ENCODE results near the gene LCP1.
"Not testable (repeated sequence)": the region's sequence is repeated elsewhere in the genome, so short reads cannot be mapped to it uniquely, and the experiment has no call there.

Gene LCP1

DNA sequence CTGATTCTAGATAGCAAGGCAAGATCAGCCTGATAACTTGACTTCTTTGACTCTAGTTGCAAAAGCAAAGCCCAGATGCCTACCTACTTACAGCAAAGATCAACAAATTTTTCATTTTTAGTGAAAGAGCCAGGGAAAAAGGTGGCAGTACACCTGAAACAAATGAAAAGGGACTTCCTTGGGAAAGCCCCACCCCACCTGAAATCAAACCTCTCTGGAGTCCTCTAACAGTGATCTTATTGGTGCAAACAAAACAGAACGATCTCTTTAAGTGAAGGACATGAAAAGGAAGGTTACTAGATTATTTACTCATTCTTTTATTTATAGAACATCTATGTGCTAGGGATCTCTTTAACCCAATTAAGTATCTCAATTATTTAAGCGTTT is 507 bp upstream of the LCP1 start:
- DNase-seq (ENCODE audit: low spot score): no peak

DNA sequence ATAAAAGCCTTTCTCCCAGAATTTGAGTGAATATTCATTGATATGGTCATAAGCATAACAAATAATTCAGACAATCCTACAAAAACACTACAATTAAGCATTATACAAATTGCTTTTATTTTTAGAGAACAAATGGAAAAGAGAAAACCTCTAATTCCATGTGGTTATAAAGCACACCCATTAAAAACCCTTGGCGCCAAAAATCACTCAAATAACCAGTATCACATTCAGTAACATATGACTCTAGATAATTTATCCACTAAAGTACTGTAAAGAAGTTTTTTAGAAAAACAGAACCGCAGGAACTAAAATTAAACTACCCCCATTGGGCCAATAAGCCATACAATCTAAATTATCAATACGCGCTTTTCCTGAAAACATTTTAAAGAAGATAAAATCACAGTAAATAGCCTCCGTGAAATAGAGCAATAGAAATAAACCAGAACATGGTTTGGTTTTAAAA is 569 bp downstream of the LCP1 start:
- no peak for DNase-seq (ENCODE audit: low spot score)

DNA sequence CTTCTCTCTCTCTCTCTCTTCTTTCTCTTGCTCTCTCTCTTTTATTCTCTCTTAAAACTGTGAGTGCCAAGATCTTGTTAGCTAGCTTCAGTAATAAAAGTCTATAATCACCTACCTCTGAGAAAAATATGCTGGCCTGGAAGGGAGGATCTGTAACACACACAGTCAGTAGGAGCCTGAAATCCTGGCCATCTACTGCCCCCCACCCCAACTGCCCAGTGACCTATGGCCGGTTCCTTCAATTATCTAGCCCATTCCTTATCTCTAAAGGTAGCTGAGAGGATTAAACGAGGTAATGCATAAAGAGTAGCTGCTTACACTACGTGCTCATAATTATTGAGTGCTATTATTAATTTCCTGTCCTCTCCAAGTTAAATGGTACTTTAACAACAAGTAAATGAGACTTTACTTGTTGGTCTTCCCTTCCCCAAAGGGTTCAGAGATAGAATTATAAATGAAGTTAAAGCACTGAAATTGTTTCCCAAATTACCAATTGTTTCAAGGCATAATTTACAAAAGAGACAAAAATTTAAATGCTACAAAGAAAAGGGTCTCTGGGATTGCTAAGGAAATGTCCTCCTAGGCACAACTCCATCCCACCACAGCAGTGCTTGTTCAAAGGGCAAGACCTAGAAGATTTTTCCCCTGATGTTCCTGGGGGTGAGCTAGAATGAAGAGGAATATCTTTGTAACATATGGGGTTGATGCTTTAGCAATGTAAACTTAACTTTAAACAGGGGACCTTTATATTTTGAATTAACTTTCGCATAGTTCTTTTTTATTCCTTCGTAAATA is 1.8 kb downstream of the LCP1 start:
- no peak for DNase-seq (ENCODE audit: low spot score)

DNA sequence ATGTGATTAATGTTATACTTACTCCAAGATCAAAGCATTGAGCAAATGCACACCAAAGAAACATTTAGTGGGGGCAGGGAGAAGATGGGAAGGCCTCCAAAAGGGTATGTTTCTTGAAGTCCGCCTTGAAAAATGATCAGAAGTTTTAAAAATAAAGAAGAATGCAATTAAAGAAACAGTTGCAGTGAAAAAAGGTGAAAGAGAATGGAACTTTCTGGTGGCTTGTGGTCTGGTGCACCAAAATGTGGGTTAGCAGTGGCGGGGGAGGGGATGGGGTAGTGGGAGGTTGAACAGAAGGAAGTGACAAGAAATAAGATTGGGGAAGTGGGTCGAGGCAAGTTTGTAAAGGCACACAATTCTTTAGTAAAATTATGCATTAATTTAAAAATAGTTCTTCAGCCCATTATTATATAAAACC is 2.5 kb downstream of the LCP1 start:
- DNase-seq (ENCODE audit: low spot score): no peak

DNA sequence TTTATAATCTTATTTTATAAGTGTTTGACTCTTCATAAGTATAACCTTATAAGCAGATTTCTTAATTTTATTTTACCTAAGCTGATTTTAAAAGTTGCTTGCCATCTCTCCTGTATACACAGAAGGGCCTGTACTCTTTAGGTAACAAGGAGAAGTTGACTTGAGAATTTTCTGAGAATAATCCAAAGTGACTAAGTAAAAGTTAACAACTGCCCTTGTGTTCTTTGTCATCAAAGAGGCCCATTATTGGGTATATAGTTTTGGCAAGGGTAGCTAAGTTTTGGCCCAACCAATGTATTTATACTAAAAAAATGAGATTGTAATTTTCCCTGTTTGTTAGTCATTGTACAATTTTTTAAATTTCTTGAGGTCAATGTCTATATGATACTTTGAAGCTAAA is 3.2 kb downstream of the LCP1 start:
- no peak for DNase-seq (ENCODE audit: low spot score)

DNA sequence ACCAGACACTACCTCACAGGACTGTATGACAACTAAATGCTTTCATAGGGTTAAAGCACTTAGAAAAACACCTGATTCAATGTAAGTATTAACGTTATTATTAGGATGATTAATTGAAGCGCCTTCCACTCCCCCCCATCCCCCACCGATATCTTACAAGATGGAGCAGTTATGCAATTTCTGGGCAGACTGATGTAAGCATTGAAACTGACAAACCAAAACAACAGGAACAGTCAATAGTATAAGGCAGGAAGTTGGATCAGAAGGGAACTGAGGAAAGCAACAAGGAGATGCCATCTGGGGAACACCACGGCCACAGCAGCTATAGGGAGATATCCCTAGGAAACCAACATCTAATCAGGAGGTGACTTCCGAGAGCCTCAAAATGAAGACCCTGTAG is 3.8 kb downstream of the LCP1 start:
- DNase-seq (ENCODE audit: low spot score): no peak

DNA sequence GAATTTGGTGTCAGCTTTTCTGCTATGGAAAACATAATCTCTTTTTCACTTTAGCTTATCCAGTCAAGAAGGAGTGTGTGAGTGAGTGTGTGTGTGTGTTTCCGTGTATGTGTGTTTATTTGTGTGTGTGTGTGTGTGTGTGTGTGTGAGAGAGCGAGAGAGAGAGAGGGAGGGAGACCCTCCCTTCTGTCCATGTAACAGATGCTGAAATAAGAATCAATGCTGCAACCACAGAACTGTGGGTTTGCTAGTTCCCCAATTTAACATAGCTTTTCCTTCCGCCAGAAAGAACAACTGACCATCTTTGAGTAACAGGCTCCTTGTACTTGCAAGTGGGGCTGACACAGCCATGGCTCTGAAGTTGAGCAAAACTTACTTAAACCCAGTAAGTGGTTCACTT is 5.2 kb downstream of the LCP1 start:
- no peak for DNase-seq (ENCODE audit: low spot score)

DNA sequence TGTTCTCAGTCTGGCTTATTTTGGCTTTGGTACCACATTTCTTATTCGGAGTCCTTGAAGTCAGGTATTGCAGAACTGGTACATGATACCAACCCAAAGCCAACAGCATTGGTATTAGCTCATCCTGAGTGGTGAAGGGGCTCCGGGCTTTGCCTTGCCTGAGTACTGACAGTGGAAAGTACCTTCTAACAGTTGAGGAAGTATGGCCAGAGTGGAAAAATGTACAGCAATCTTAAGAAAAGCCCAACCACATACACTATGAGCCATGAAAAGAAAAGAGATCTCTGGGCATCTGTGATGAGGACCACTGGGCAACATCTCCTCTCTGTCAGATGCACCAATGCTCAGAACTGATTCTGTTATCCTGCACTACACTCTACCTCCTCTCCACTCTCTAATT is 8.3 kb downstream of the LCP1 start:
- DNase-seq (ENCODE audit: low spot score): no peak

DNA sequence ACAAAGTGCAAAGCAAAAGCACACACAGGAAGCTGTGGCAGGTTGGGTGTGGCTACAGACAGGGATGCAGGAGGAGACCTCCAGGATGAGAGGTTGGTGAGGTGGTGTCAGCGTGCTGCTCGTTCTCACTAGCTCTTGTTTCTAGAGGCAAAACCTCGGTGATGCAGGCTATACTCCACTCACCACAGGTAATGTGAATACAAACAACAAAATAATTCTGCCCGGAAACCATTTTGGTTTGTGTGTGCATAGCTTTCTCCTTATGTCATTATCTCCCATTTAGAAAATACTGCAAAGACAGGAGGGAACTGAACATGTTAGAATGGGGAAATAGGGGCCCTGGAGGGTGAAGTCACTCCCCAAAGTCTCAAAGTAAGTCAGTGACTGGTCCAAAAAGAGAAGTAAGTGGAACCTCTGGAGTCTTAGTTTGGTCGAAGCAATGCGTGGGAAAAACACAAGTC is 9.4 kb downstream of the LCP1 start:
- DNase-seq (ENCODE audit: low spot score): no peak

DNA sequence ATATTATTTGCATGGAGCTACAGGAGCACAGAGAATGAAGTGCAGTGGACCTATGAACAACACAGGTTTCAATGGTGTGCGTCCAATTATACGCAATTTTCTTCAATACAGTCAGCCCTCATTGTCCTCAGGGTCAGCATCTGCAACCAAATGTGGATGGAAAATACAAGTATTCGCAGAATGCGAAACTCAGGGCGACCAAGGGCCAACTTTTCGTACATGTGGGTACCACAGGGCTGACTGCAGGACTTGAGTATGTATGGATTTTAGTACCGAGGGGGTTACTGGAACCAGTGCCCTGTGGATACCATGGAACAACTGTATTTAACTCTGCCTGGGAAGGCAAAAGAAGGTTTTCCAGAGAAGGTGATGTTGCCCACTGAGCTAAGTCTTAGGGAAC is 10.2 kb downstream of the LCP1 start:
- DNase-seq (ENCODE audit: low spot score): no peak

DNA sequence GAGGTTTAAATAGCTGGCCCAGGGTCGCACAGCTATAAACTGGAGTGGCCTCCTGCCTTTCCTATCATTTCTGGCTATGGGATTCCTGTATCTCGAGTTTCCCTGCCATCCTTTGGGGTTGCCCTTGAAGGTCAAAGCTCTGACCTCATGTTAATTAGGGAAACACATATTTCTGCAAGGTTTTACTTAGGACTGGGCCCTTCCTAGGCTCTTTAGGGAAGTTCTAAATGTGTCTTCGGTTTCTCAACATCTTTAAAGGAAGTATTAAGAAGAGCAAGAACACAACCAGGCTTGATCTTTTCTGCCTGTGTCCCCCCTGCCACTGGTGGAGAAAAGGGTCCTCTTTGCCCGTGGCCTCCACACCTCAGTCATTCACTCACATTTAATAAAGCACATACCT is 10.8 kb downstream of the LCP1 start:
- no peak for DNase-seq (ENCODE audit: low spot score)

DNA sequence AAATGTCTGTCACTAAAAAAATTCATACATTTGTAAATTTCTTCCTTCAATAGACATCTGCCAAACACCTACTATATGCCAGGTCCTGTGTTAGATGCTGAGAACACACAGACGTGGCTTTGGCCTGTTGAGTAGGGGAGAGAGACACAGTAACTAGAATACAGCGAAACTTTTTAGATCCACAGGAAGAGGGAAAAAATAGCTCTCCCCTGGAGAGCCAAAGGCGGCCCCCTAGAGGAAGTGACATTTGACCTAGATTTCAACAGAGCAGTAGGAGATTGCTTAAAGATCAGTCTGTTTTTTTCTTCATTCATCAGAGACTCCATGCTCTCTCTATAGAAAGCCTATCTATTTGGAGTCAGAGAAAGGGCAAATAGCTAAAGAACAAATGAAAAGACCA is 11.3 kb downstream of the LCP1 start:
- DNase-seq (ENCODE audit: low spot score): no peak

DNA sequence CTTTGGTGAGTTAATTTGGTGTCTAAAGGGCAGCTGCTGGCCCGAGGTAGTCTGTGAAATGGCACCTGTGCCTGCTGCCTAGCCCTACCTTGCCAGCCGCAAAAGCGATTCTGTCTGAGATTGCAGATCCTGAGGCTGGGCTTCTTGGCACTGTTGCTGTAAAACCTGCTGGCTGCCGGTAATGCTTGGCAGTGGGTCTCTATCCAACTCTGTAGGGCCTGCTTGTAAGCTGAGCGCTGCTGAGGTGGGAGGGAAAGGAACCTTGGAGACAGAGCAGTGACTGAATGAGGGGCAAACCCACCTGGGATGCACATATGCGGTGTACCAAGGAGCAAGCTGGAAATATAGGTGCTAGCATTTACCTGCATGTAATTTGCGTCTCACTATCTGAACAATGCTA is 11.7 kb downstream of the LCP1 start:
- DNase-seq (ENCODE audit: low spot score): no peak

DNA sequence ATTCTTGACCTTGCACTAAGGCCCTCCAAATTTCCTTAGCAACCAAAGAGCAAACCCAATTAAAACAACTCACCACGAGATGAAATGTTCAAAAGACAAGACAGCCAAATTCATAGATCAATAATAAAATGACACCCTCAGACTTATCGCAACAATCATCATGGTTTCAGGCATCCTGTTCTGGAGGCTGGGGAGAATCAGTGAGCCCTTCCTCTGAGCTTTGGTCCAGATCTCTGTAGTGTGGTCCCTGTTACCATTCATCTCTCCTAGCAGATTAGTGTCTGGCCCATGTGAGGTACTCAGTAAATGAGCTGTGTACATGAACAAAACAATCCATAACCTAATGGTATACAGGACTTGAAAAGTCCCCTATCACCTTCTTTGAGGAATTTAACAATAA is 12.2 kb downstream of the LCP1 start:
- no peak for DNase-seq (ENCODE audit: low spot score)

DNA sequence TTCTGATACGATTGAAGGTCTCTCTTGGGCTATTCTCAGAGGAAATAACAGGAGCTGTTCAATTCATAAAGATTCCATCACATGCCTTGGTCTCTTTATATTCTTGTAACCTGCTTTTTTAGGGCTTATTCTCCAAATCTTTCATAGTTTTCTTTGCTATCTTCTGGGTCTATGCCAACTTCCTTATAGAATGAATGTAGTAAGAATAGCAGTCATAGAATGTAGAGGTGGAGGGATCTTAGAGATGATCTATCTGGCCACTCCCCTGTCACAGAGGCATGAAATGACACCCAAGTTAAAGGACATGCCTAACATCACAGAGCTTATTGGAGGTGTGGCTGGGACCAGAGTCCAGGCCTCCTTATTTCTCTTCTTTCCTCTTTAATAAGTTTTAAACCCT is 13.2 kb downstream of the LCP1 start:
- DNase-seq (ENCODE audit: low spot score): no peak

DNA sequence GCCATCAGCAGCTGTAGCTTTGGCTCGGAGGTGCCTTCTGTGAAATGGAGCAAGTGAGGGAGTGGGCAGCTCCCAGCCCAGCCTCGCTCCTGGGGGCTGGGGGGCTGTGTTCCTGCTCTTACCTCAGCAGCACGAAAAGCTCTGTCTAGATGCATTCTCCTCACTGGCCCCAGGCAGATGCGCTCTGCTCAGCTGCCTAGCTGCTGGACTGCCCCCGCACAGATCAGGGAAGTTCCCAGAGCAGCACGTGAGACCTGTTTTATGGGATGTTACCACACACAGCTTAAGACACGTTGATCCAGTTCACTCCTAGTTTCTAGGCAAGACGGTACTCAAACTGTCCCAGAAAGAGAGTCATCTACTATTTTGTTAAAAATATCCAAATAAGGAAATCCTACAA is 13.6 kb downstream of the LCP1 start:
- no peak for DNase-seq (ENCODE audit: low spot score)

DNA sequence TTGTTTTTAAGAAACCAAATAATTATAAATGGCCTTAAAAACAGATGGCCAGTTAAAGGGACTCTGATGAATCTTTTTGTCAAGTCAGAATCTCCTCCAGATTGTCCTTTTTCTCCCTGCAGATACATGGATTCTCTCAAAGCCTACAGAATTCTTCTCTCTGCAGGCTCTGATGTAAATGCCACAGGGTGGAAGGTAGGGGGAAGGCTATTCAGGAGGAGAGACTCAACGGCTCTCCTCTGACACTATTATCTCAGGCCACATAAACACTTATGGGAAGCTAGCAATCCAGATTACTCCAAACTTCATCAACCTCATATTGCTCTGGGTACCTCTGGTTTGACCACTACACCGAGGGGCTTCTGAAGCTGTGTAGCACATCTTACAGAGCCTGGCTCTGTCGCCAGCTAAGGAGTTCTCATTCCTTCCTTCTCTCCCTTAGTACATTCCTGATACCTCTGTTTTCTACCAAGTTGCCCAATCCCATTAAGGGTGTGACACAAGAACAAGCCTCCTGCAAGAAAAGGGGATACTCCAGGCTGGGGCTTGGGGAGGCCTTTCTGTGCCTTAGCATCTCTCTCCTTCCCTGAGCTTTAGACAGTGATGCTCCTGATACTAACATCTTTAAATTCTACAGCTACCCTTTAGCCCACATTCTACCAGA is 14.9 kb downstream of the LCP1 start:
- no peak for DNase-seq (ENCODE audit: low spot score)

DNA sequence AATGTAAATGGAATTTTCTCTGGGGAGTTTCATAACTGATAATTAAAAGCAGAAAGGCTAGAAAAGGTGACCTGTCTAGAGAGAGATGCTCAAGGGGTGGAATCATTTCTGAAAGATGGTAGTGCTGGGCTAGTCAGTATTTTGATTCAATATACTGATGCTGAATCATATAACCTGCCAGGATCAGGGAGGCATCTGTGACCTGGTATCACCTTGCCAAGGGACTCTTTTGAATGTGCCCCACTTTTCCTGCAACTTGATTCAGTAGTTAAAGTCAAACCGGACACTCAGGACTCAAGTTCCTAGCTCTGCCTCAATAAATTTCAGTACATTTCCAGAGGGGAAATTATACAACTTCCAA is 15.8 kb downstream of the LCP1 start:
- no peak for DNase-seq (ENCODE audit: low spot score)

DNA sequence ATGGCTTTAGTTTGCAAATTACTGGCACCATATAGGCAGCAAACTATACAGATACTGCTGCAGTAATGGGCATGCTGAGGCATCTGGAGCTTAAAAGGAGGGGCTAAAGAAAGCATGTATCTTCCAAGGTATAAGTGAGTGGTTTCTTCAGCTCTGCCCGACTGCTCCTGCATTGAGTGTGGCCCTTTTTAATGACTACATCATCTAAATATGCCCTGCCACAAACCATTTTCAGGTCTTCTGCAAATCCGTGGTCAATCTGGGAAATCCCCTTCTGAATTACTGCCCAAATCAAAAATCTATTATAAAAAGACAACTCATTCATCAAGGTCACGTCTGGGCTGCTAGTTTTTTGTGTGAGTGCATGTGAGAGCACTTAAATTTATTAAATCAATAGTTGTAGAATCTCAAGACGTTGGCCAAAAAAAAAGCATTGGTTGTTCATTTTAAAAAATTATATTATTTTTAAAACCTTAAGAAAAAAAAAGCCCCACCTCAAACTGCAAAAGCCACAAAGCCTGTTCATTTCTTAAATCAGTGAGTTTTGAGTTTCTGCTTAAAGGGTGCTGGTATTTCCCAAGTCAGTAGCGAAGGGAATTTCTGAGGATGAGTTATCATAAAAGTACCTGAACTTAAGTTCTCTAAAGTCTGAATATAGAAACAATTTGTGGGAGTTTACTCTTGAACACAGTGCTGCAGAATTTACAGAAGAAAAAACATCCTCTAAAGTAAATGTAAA is 16.3 kb downstream of the LCP1 start:
- DNase-seq (ENCODE audit: low spot score): no peak

DNA sequence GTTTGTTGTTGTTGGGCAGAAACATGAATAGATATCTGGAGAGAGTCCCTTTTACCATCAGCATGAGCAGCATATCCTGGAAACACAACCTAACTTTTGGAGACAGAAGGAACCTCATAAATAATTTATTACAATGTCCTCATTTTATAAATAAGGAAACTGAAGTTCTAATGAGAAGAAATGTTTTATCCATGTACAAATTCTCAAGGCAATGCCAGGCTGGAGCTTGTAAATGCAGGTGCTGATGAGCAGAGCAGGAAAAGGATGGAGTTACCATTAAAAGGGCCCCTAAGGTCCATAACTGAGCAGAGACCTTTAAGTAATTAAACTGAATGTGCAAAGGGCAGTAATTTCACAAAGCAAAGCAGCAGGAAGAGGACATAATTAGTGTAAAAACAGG is 17.3 kb downstream of the LCP1 start:
- no peak for DNase-seq (ENCODE audit: low spot score)

DNA sequence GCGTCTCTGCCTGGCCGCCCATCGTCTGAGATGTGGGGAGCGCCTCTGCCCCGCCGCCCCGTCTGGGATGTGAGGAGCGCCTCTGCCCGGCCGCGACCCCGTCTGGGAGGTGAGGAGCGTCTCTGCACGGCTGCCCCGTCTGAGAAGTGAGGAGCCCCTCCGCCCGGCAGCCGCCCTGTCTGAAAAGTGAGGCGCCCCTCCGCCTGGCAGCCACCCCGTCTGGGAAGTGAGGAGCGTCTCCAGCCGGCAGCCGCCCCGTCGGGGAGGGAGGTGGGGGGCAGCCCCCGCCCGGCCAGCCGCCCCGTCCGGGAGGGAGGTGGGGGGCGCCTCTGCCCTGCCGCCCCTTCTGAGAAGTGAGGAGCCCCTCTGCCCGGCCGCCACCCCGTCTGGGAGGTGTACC is 19.2 kb downstream of the LCP1 start:
- not testable (repeated sequence) for DNase-seq (ENCODE audit: low spot score)

DNA sequence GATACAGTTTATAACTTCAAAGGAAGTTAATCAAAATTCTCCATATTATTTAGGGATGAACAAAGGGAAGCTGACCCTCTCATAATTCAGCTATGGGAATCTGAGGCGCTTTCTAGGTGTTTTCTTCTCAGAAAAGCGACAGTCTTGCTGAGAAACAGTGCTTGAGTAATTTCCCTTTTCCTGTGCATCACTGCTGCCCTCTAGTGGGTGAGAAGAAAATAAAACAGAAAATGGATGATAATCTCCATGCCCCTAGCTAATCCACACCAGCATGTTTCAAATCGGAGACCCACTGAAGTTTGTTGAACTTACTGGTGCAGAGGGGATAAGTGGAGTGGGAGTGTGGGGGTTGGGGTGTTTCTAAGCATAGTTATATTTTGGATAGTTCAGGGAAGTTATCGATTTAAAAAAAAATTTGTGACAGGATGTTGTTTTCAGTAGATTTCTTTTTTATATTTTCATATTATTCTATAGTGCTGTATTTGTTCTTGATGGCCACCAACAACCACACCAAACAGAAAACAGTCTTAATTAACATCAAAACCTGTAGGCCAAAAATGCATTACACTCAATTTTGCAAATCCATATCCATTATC is 21.4 kb downstream of the LCP1 start:
- DNase-seq (ENCODE audit: low spot score): peak; percentile 77

DNA sequence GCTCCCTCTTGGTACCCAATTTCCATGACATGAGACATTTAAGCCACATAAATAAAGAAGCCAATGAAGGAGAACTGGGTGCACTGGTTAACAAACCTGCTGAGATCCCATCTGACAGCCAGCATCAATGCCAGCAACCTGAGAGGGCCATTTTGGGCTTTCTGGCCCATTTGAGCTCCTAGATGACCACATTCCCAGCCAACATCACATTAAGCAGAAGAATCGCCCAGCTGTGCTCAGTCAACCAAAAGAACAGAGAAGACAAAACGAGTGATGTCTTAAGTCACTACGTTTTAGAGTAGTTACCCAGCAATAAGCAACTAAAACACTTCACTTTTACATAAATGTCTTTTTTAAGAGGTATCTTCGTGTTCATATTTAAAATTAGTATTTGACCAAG is 21.9 kb downstream of the LCP1 start:
- DNase-seq (ENCODE audit: low spot score): no peak

Measured in GM03348 (cell line).